HepG2 (cell line): Measurements from ENCODE around the gene UGT2A3. TPM values are rescaled to one million over a fixed set of nuclear protein-coding genes. Genes with fewer than 3 reads are reported as not detected.
A peak's percentile ranks its signal among the peaks of the same experiment; 100 is the strongest.

ENCODE experiments used
- CEBPB ChIP-seq: IDR thresholded peaks from 2 replicates; pipeline ENCODE4 v1.6.1; 2011; ENCODE audit warnings: low read depth, low read length, improper control_type of control experiment, borderline replicate concordance
- ETV6 ChIP-seq: sonication (generic); formaldehyde crosslinking; conservative IDR thresholded peaks from 2 replicates; pipeline ENCODE4 v1.4.0; 2020; ENCODE audit warnings: missing genetic modification reagents
- GPN1 ChIP-seq: sonication (generic); formaldehyde crosslinking; IDR thresholded peaks from 2 replicates; pipeline ENCODE4 v1.5.1; 2020; ENCODE audit warnings: missing genetic modification reagents, borderline replicate concordance
- KAT7 ChIP-seq: IDR thresholded peaks from 2 replicates; pipeline ENCODE4 v1.6.1; 2018; ENCODE audit warnings: borderline replicate concordance, missing compliant biosample characterization
- MAFK ChIP-seq, 2 experiments: IDR thresholded peaks in 1 of 2; conservative IDR thresholded peaks in 1 of 2; 2 replicates each; pipeline ENCODE4 v1.6.1; 2011; ENCODE audit warnings: improper control_type of control experiment in 2 of 2, low read length in 2 of 2
- MIXL1 ChIP-seq: IDR thresholded peaks from 2 replicates; pipeline ENCODE4 v1.6.1; 2016
- PATZ1 ChIP-seq: sonication (generic); formaldehyde crosslinking; IDR thresholded peaks from 2 replicates; pipeline ENCODE4 v1.4.0; 2020; ENCODE audit warnings: missing genetic modification reagents
- RFX1 ChIP-seq: fragments of 450-650 bp; IDR thresholded peaks from 2 replicates; pipeline ENCODE4 v1.6.1; 2017
- SMARCC2 ChIP-seq: fragments of 450-650 bp; IDR thresholded peaks from 2 replicates; pipeline ENCODE4 v1.6.1; 2017; ENCODE audit warnings: antibody characterized with exemption, mild to moderate bottlenecking
- ZBTB2 ChIP-seq: sonication (generic); formaldehyde crosslinking; IDR thresholded peaks from 2 replicates; pipeline ENCODE4 v1.8.0; 2022; ENCODE audit warnings: low read depth, missing genetic modification reagents
- ZBTB44 ChIP-seq: sonication (generic); formaldehyde crosslinking; IDR thresholded peaks from 2 replicates; pipeline ENCODE4 v1.4.0; 2020; ENCODE audit warnings: missing genetic modification reagents
- ZFP36L2 ChIP-seq: sonication (generic); formaldehyde crosslinking; IDR thresholded peaks from 2 replicates; pipeline ENCODE4 v1.4.0; 2020; ENCODE audit warnings: missing genetic modification reagents
- ZNF451 ChIP-seq: sonication (generic); formaldehyde crosslinking; IDR thresholded peaks from 2 replicates; pipeline ENCODE4 v1.5.0; 2020; ENCODE audit warnings: mild to moderate bottlenecking, missing genetic modification reagents
- ZNF644 ChIP-seq: IDR thresholded peaks from 2 replicates; pipeline ENCODE4 v1.6.1; 2016; ENCODE audit warnings: low read depth
- ZNF761 ChIP-seq: sonication (generic); formaldehyde crosslinking; conservative IDR thresholded peaks from 2 replicates; pipeline ENCODE4 v1.4.0; 2020; ENCODE audit warnings: mild to moderate bottlenecking, missing genetic modification reagents
- ZNF776 ChIP-seq: sonication (generic); formaldehyde crosslinking; IDR thresholded peaks from 2 replicates; pipeline ENCODE4 v1.4.0; 2020; ENCODE audit warnings: mild to moderate bottlenecking, missing genetic modification reagents
- polyA plus RNA-seq, 8 experiments: library from polyadenylated mRNA; depleted of rRNA in 3 of 8; stranded (reverse) in 7 of 8; unstranded in 1 of 8; fragments of >200 nt; fragmentation: Illumina TruSeq in 4 of 8; extraction: Trizol in 4 of 8; gene quantifications; 2 replicates each; pipeline versions ENCODE4 v1.2.1 to v1.2.3, GENCODE V29; 2011 to 2016; ENCODE audit warnings: low read depth in 4 of 8, missing spikeins in 1 of 8, mixed read lengths in 1 of 8; ENCODE audit not compliant: insufficient read depth in 1 of 8
- total RNA-seq, 5 experiments: library from RNA; depleted of rRNA; stranded (reverse); fragments of >200 nt; fragmentation: Illumina TruSeq; extraction: Trizol; gene quantifications; 2 replicates each; pipeline ENCODE4 v1.2.3, GENCODE V29; 2016; ENCODE audit warnings: low read depth in 1 of 5
- TF ChIP-seq, protein P1 (sequence below): sonication (generic); formaldehyde crosslinking; IDR thresholded peaks from 2 replicates; pipeline ENCODE4 v1.4.0; 2020; ENCODE audit warnings: missing genetic modification reagents
- TF ChIP-seq, protein P2 (sequence below): sonication (generic); formaldehyde crosslinking; IDR thresholded peaks from 2 replicates; pipeline ENCODE4 v1.4.0; 2020; ENCODE audit warnings: mild to moderate bottlenecking, missing genetic modification reagents
- TF ChIP-seq, protein P3 (sequence below): sonication (generic); formaldehyde crosslinking; IDR thresholded peaks from 2 replicates; pipeline ENCODE4 v1.4.0; 2020; ENCODE audit warnings: missing genetic modification reagents, mild to moderate bottlenecking, borderline replicate concordance

The UGT2A3 gene
- total and polyA plus RNA-seq, 2 of the 13 experiments (the other 11 are each of a cell fraction or from before 2014, with no cell fraction given): 61.3 to 97.2 TPM

GRCh38 chr4:68883870-68884269 is 67.7 kb downstream of the UGT2A3 start (continued):
- TF ChIP-seq, protein P1, sequence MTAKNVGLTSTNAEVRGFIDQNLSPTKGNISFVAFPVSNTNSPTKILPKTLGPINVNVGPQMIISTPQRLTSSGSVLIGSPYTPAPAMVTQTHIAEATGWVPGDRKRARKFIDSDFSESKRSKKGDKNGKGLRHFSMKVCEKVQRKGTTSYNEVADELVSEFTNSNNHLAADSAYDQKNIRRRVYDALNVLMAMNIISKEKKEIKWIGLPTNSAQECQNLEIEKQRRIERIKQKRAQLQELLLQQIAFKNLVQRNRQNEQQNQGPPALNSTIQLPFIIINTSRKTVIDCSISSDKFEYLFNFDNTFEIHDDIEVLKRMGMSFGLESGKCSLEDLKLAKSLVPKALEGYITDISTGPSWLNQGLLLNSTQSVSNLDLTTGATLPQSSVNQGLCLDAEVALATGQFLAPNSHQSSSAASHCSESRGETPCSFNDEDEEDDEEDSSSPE: no peak
- TF ChIP-seq CEBPB (no peak), ZNF451 (CRISPR knock-in tag) (no peak), RFX1 (no peak), ETV6 (CRISPR knock-in tag) (no peak), ZNF761 (CRISPR knock-in tag) (no peak), PATZ1 (no peak), SMARCC2 (no peak), ZBTB2 (CRISPR knock-in tag) (no peak), MIXL1 (CRISPR knock-in tag) (peak; percentile 36; the same call in 1 of the 2 replicates), KAT7 (CRISPR knock-in tag) (0 out of 2 replicates have a peak, but pooled peaks have one; percentile 44), ZNF644 (0 out of 2 replicates have a peak, but pooled peaks have one; percentile 35), ZNF776 (CRISPR knock-in tag) (no peak), ZFP36L2 (CRISPR knock-in tag) (no peak), ZBTB44 (CRISPR knock-in tag) (no peak), GPN1 (CRISPR knock-in tag) (no peak), MAFK (conservative IDR thresholded peaks at IDR 0.05 in 1 of 2, IDR thresholded peaks at IDR 0.05 in 1 of 2; ENCODE audit: low read length in 2 of 2) (peak in 1 of 2 experiments; percentile 35; a peak in 1 of 4 replicates)
- TF ChIP-seq, protein P2, sequence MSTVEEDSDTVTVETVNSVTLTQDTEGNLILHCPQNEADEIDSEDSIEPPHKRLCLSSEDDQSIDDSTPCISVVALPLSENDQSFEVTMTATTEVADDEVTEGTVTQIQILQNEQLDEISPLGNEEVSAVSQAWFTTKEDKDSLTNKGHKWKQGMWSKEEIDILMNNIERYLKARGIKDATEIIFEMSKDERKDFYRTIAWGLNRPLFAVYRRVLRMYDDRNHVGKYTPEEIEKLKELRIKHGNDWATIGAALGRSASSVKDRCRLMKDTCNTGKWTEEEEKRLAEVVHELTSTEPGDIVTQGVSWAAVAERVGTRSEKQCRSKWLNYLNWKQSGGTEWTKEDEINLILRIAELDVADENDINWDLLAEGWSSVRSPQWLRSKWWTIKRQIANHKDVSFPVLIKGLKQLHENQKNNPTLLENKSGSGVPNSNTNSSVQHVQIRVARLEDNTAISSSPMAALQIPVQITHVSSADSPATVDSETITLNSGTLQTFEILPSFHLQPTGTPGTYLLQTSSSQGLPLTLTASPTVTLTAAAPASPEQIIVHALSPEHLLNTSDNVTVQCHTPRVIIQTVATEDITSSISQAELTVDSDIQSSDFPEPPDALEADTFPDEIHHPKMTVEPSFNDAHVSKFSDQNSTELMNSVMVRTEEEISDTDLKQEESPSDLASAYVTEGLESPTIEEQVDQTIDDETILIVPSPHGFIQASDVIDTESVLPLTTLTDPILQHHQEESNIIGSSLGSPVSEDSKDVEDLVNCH (CRISPR knock-in tag): no peak
- TF ChIP-seq, protein P3, sequence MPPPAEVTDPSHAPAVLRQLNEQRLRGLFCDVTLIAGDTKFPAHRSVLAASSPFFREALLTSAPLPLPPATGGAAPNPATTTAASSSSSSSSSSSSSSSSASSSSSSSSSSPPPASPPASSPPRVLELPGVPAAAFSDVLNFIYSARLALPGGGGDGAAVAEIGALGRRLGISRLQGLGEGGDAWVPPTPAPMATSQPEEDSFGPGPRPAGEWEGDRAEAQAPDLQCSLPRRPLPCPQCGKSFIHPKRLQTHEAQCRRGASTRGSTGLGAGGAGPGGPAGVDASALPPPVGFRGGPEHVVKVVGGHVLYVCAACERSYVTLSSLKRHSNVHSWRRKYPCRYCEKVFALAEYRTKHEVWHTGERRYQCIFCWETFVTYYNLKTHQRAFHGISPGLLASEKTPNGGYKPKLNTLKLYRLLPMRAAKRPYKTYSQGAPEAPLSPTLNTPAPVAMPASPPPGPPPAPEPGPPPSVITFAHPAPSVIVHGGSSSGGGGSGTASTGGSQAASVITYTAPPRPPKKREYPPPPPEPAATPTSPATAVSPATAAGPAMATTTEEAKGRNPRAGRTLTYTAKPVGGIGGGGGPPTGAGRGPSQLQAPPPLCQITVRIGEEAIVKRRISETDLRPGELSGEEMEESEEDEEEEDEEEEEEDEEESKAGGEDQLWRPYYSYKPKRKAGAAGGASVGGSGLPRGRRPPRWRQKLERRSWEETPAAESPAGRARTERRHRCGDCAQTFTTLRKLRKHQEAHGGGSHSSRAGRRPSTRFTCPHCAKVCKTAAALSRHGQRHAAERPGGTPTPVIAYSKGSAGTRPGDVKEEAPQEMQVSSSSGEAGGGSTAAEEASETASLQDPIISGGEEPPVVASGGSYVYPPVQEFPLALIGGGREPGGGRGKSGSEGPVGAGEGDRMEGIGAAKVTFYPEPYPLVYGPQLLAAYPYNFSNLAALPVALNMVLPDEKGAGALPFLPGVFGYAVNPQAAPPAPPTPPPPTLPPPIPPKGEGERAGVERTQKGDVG (CRISPR knock-in tag): no peak
